Endothelial cell (in vitro differentiated cells): Measurements from ENCODE around the gene WNT5B. TPM values are rescaled to one million over a fixed set of nuclear protein-coding genes. Genes with fewer than 3 reads are reported as not detected.

Source experiments
- DNase-seq: peaks from one replicate; pipeline ENCODE4 v3.0.0; 2021; ENCODE audit warnings: low spot score
- H3K27ac Mint-ChIP-seq: one replicate; pipeline ENCODE4 v1.8.0; 2021; ENCODE audit warnings: mixed read lengths, inconsistent platforms; ENCODE audit not compliant: unreplicated experiment
- H3K27me3 Mint-ChIP-seq: one replicate; pipeline ENCODE4 v1.8.0; 2021; ENCODE audit warnings: mild to moderate bottlenecking, moderate library complexity, mixed read lengths, inconsistent platforms; ENCODE audit not compliant: unreplicated experiment
- H3K36me3 Mint-ChIP-seq: one replicate; pipeline ENCODE4 v1.8.0; 2021; ENCODE audit warnings: mild to moderate bottlenecking, low read depth, mixed read lengths, inconsistent platforms; ENCODE audit not compliant: unreplicated experiment
- H3K4me1 Mint-ChIP-seq: one replicate; pipeline ENCODE4 v1.8.0; 2021; ENCODE audit warnings: mild to moderate bottlenecking, mixed read lengths, inconsistent platforms; ENCODE audit not compliant: unreplicated experiment
- H3K4me3 Mint-ChIP-seq: one replicate; pipeline ENCODE4 v1.8.0; 2021; ENCODE audit warnings: mild to moderate bottlenecking, mixed read lengths, inconsistent platforms; ENCODE audit not compliant: unreplicated experiment
- H3K9me3 Mint-ChIP-seq: one replicate; pipeline ENCODE4 v1.8.0; 2021; ENCODE audit warnings: mixed read lengths, inconsistent platforms; ENCODE audit not compliant: unreplicated experiment
- total RNA-seq: library from RNA; stranded (reverse); fragmentation: NEBNext Ultra II Directional; extraction: Animal tissue kit (Norgen Biotek cat#: 25700); gene quantifications from one replicate; pipeline ENCODE4 v1.2.1, GENCODE V29; 2021; ENCODE audit not compliant: unreplicated experiment
- TF ChIP-seq, protein P1 (sequence below): fragments of 200-600 bp; sonication (generic); IDR thresholded peaks from one replicate; pipeline ENCODE4 v1.5.0; 2021; ENCODE audit warnings: antibody characterized with exemption; ENCODE audit not compliant: unreplicated experiment

WNT5B gene
- total RNA-seq, 1 donor from 2014 or later, result 7.5 TPM

DNA sequence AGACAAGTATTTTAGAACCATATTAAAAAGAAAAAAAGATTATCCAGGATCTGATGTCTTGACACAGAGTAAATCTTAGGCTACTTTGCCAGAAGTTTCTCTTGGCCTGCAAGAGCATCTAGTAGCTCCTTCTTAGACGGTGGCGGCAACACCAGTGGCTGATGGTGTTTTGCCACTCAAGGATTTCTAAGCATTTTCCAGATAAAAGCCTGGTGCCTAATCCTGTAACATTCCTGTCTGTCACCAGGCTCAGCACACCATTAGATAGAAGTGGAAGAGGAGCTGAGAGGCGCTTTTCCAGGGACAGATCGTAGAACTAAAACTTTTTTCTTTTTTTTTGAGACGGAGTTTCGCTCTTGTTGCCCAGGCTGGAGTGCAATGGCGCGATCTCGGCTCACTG is 14.0 kb downstream of the WNT5B start:
- DNase-seq, result no peak
- peaks cover 3% of the 10 kb centered on the region for H3K36me3 Mint-ChIP-seq
- no peak overlapping the region for H3K4me3 Mint-ChIP-seq
- H3K27me3 Mint-ChIP-seq, result peaks cover 5% of the 10 kb centered on the region
- TF ChIP-seq, protein P1, sequence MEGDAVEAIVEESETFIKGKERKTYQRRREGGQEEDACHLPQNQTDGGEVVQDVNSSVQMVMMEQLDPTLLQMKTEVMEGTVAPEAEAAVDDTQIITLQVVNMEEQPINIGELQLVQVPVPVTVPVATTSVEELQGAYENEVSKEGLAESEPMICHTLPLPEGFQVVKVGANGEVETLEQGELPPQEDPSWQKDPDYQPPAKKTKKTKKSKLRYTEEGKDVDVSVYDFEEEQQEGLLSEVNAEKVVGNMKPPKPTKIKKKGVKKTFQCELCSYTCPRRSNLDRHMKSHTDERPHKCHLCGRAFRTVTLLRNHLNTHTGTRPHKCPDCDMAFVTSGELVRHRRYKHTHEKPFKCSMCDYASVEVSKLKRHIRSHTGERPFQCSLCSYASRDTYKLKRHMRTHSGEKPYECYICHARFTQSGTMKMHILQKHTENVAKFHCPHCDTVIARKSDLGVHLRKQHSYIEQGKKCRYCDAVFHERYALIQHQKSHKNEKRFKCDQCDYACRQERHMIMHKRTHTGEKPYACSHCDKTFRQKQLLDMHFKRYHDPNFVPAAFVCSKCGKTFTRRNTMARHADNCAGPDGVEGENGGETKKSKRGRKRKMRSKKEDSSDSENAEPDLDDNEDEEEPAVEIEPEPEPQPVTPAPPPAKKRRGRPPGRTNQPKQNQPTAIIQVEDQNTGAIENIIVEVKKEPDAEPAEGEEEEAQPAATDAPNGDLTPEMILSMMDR, result no peak
- H3K4me1 Mint-ChIP-seq, result peaks cover 4% of the 10 kb centered on the region
- H3K9me3 Mint-ChIP-seq, result no peaks in the 10 kb centered on the region
- no peak overlapping the region for H3K27ac Mint-ChIP-seq

DNA sequence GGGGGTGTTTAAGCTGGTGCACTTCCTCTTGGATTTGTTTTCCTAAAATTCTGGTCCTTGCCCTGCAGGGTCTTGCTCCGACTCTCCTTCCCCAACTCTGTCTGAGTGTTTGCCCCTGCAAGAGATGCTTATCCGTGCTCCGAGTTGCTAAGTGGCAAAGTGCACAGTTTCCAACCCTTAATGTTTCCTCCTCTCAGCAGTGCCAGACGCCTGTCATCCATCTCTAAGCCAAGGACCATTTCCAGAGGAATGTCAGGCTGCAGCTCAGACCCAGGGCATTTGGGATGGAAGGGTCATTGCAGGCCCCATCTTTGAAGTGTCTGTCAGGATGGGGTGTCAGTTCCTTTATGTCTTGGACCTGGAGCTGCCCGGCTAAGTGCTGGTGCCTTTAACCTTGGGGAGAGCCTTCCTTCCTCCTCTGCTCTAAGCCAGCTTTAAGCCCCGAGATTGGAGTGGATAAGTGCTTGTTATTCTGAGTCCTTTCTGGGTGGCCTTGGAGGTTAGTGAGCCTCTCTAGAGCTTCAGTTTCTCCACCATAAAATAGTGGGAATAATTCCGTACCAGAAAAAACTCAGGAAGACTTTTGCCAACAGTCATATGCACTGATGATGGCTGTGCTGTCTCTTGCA is 15.0 kb downstream of the WNT5B start:
- Mint-ChIP-seq H3K4me1 (peaks cover 4% of the 10 kb centered on the region), H3K4me3 (no peak overlapping the region), H3K27ac (no peak overlapping the region), H3K27me3 (peaks cover 4% of the 10 kb centered on the region), H3K9me3 (no peaks in the 10 kb centered on the region), H3K36me3 (no peaks in the 10 kb centered on the region)
- TF ChIP-seq, protein P1, result no peak
- no peak for DNase-seq

GRCh38 chr12:1644534-1645438 is 15.8 kb downstream of the WNT5B start:
- TF ChIP-seq, protein P1, result no peak
- no peak for DNase-seq
- Mint-ChIP-seq H3K4me3 (no peak overlapping the region), H3K9me3 (no peaks in the 10 kb centered on the region), H3K4me1 (peaks cover 4% of the 10 kb centered on the region), H3K27ac (no peak overlapping the region), H3K27me3 (peaks cover 4% of the 10 kb centered on the region), H3K36me3 (peaks cover under 1% of the 10 kb centered on the region)

DNA sequence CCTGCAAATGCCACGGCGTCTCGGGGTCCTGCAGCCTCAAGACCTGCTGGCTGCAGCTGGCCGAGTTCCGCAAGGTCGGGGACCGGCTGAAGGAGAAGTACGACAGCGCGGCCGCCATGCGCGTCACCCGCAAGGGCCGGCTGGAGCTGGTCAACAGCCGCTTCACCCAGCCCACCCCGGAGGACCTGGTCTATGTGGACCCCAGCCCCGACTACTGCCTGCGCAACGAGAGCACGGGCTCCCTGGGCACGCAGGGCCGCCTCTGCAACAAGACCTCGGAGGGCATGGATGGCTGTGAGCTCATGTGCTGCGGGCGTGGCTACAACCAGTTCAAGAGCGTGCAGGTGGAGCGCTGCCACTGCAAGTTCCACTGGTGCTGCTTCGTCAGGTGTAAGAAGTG is 16.8 kb downstream of the WNT5B start:
- H3K27me3 Mint-ChIP-seq, result peaks cover 2% of the 10 kb centered on the region
- H3K27ac Mint-ChIP-seq, result no peak overlapping the region
- H3K36me3 Mint-ChIP-seq, result peaks cover 3% of the 10 kb centered on the region
- no peak for DNase-seq
- H3K4me1 Mint-ChIP-seq, result peaks cover 4% of the 10 kb centered on the region
- H3K9me3 Mint-ChIP-seq, result no peaks in the 10 kb centered on the region
- no peak overlapping the region for H3K4me3 Mint-ChIP-seq
- TF ChIP-seq, protein P1, result no peak
